HUES64 (cell line): Measurements from ENCODE around the gene ZC2HC1B.
A peak's percentile ranks its signal among the peaks of the same experiment; 100 is the strongest.

Experiments used
- H3K27ac ChIP-seq: 2 replicates; pipeline ENCODE4 v1.7.0; 2013; ENCODE audit warnings: low read depth, low read length, inconsistent platforms
- H3K27me3 ChIP-seq: 2 replicates; pipeline ENCODE4 v1.6.1; 2013; ENCODE audit warnings: mild to moderate bottlenecking, low read length; ENCODE audit not compliant: insufficient read depth
- H3K36me3 ChIP-seq: 2 replicates; pipeline ENCODE4 v1.6.1; 2013; ENCODE audit warnings: mild to moderate bottlenecking, low read length; ENCODE audit not compliant: insufficient read depth
- H3K4me1 ChIP-seq: 2 replicates; pipeline ENCODE4 v1.6.1; 2013; ENCODE audit warnings: mild to moderate bottlenecking, low read length, moderate library complexity; ENCODE audit not compliant: insufficient read depth
- H3K4me3 ChIP-seq: 2 replicates; pipeline ENCODE4 v1.5.1; 2013; ENCODE audit warnings: mild to moderate bottlenecking, low read length, moderate library complexity
- H3K9ac ChIP-seq: 2 replicates; pipeline ENCODE4 v1.6.1; 2013; ENCODE audit warnings: mild to moderate bottlenecking, low read depth, low read length
- H3K9me3 ChIP-seq: 2 replicates; pipeline ENCODE4 v1.6.1; 2013; ENCODE audit warnings: low read depth, low read length; ENCODE audit not compliant: insufficient read depth
- WGBS: fragments of 150-250, 120-280 bp; methylation state at CpG from one replicate; pipeline ENCODE4 v1.1.7; 2013; ENCODE audit warnings: missing lambda C conversion rate; 5-methylcytosine and 5-hydroxymethylcytosine counted together

Gene ZC2HC1B

DNA sequence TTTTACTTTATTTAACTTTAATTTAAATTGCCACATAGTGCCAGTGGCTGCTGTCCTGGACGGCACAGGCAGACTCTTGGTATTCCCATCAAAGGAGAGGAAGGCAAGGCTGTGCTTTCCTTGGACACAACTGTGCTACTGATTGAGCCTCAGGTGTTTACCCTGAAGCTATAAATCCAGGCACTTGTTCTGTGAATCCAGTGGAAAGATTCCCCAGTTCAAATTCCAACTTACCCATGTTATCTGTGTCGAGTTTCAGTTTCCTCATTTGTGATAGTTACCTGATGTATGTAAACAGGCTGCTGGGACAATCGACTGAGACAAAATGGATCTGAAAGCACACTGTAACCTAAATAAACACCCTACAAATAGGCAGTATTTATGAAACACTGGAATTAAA lies 86.6 kb downstream of the ZC2HC1B start:
- Histone ChIP-seq H3K4me1 (peaks cover 17% of the 10 kb centered on the region; the same call in 1 of the 2 replicates), H3K9ac (no peak overlapping the region), H3K27ac (no peak overlapping the region), H3K9me3 (peaks cover 11% of the 10 kb centered on the region; the same call in 1 of the 2 replicates), H3K36me3 (no peaks in the 10 kb centered on the region), H3K4me3 (no peak overlapping the region), H3K27me3 (peaks cover 65% of the 10 kb centered on the region)
- whole genome bisulfite sequencing = 92% methylated on average over 2 of the region's 3 CpGs

DNA sequence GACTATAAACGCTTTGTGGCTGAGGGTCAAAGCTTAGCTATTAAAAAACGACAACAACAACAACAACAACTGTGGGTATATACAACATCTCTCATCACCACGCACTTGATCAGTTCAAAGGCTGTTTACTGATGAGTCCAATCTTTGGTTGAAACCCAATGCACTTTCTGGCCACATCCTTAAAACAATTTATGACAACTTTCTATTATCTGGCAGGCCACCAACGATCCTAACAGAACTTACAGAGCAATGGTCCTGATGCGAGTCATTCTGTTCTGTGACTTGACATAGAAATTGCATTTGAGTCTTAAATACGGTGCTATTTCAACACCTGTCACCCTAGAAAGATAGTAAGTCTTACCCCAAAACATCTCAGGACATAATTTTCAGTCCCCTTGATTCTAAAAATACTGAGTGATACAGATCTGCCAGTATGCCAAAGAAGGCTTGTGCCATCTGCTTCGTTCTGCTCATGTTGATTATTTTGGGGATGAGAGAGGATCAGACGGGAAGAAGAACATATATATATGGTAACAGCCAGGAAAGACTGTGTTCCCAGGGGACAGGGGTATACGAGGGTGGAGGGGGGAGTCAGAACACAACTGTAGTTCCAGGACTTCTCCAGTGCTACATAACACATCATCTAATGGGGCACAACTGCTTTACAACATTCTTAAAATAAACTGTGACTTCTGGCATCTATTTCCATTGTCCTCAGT lies 87.9 kb downstream of the ZC2HC1B start:
- Histone ChIP-seq H3K9ac (no peak overlapping the region), H3K4me1 (peaks cover 24% of the 10 kb centered on the region; the same call in 1 of the 2 replicates), H3K27me3 (peaks cover 77% of the 10 kb centered on the region), H3K9me3 (peaks cover 6% of the 10 kb centered on the region; the same call in 1 of the 2 replicates), H3K36me3 (no peaks in the 10 kb centered on the region), H3K27ac (no peak overlapping the region), H3K4me3 (no peak overlapping the region)
- 92% methylated on average over 9 of the region's 9 CpGs for WGBS

DNA sequence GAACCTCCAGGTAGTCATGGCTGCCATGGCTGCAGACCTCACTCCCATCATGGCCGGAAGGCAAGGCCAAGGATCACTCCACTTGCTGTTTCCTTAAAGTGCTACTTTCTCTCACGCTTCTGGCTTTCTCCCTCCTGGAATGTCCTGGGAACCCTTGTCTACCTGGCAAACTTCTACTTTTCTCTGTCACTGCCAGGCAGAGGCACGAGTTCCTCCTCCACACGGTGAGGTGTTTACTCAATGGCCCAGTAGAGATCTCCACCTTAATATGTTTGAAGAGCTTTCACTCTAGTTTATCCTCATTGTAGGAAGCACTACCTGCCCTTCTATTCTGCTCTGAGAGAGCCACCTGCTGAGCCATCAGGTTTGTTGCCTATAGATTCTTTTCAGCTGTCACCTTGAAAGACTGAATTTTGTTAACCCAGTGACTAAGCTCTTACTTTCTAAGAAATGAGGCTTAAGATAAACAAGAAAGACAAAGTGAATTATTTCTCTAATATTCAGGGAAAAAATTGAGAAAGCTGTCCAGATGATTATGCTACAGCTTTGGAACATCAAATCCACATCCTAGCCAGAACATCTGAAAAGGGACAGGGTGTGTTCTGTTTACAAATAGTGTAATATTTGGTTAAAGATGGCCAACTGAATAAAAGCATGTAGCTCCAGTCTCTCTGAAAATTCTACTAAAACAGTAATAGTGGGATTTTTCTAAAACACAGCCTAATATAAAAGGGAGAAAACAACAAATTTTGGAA lies 88.8 kb downstream of the ZC2HC1B start:
- Histone ChIP-seq H3K4me1 (peaks cover 33% of the 10 kb centered on the region), H3K9me3 (no peaks in the 10 kb centered on the region), H3K27me3 (peaks cover 84% of the 10 kb centered on the region), H3K9ac (no peak overlapping the region), H3K36me3 (no peaks in the 10 kb centered on the region), H3K27ac (no peak overlapping the region), H3K4me3 (no peak overlapping the region)
- WGBS = 67% methylated on average over 4 of the region's 4 CpGs

DNA sequence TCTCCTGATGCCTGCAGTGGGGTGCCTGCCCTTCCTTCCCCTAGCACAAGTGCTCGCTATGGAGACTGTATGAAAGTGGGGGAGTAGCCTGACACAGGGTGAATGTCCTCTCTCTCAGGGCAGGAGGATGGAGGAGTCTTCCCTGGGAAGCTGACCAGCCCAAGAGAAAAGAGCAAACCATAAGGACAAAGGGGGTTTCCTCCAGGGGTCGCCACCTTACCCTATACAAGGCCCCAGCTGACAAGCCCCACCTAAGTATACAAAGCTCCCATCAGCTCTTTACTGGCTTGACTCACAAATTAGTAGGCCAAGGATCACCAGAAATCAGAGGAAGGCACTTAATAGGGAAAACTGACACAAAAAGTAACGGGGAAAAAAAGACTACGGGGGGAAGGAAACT lies 89.6 kb downstream of the ZC2HC1B start:
- no peak overlapping the region for H3K27ac ChIP-seq
- H3K36me3 ChIP-seq = no peaks in the 10 kb centered on the region
- peaks cover 36% of the 10 kb centered on the region for H3K4me1 ChIP-seq
- no peak overlapping the region for H3K4me3 ChIP-seq
- peaks cover 91% of the 10 kb centered on the region for H3K27me3 ChIP-seq
- no peak overlapping the region for H3K9ac ChIP-seq
- 51% methylated on average over 2 of the region's 4 CpGs for WGBS
- H3K9me3 ChIP-seq = no peaks in the 10 kb centered on the region

DNA sequence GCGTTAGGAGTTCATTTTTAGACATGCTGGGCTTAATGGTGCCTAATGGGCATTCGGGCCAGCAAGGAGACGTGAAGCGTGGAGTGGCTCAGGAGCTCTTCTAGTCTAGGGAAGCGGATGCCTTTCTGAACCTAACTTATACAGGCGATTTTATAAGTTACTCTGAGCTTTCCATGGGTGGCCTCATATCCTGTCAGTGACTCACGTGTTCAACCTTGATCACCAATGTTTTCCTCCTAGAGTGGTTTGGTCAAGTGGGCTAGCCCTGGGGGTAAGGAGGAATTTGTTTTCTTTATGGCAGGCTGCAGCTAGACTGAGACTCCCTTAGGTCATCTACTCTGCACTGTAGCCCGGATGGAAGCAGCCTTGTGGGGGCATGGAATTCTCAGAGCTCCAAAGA lies 91.7 kb downstream of the ZC2HC1B start:
- H3K36me3 ChIP-seq = no peaks in the 10 kb centered on the region
- peaks cover 52% of the 10 kb centered on the region for H3K4me1 ChIP-seq
- H3K9ac ChIP-seq = no peak overlapping the region
- no peak overlapping the region for H3K27ac ChIP-seq
- H3K9me3 ChIP-seq = no peaks in the 10 kb centered on the region
- H3K4me3 ChIP-seq = no peak overlapping the region
- 93% methylated on average over 8 of the region's 8 CpGs for WGBS
- peaks cover 94% of the 10 kb centered on the region for H3K27me3 ChIP-seq

DNA sequence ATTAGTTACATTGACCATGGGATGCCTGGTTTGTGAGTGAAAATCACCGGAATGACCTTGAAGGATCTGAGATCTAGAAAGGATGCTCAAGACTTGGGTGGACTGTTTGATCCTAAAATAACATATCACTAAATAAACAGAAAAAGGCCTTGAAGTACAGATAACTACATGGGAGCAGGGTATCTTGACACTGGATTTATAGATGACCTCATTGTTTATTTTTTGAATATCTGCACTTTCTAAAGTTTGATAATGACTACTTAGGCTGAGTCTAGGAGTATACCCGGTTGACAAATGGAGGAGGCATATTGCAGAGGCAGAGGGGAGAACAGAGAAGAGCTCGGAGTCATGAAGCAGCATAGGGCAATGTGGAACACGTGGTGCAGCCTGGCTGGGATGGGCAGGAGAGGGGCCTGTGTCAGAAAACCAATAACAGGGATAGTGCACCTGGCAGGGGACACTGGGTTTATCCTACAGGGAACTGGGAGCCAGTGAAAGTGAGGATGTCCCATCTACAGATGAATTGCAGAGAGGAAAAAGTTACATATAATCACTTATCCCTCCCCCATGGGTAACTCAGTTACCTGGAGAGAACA lies 93.5 kb downstream of the ZC2HC1B start:
- WGBS = 53% methylated on average over 4 of the region's 4 CpGs
- Histone ChIP-seq H3K36me3 (no peaks in the 10 kb centered on the region), H3K27me3 (peaks cover 95% of the 10 kb centered on the region), H3K9me3 (no peaks in the 10 kb centered on the region), H3K27ac (peak overlapping the region; percentile 80), H3K4me3 (no peak overlapping the region), H3K4me1 (peaks cover 70% of the 10 kb centered on the region), H3K9ac (no peak overlapping the region)

DNA sequence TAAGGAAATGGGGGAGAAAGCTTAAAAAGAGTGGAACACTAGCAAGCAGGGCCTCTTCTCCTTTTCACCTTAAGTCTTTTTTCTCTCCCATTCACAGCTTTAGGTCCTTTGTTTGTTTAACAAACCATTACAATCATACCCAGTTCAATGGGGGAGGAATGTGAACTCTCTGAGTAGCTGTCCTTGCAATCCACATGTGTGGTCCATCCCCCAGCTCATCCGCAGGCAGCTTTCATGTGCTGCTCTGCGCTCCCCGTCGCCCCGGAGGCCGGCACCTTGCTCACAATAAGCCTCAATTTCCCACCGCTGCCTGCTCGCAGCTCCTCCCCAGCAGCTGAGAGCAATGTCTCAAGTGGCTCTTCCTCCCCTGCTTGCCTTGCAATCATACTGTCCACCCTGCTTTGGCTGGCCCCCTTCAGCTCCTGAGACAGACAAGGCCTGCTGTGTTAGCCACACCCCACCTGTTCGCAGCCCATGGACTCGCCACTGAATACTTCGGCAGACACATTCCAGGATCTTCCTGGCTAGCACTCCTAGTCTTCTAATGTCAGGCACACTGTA lies 94.6 kb downstream of the ZC2HC1B start:
- Histone ChIP-seq H3K4me1 (peaks cover 72% of the 10 kb centered on the region), H3K9ac (peak overlapping the region; percentile 45), H3K27me3 (peaks cover 98% of the 10 kb centered on the region), H3K9me3 (no peaks in the 10 kb centered on the region), H3K27ac (peak overlapping the region; percentile 80), H3K36me3 (no peaks in the 10 kb centered on the region), H3K4me3 (peak overlapping the region; percentile 29)
- WGBS = under 1% methylated on average over 11 of the region's 11 CpGs

DNA sequence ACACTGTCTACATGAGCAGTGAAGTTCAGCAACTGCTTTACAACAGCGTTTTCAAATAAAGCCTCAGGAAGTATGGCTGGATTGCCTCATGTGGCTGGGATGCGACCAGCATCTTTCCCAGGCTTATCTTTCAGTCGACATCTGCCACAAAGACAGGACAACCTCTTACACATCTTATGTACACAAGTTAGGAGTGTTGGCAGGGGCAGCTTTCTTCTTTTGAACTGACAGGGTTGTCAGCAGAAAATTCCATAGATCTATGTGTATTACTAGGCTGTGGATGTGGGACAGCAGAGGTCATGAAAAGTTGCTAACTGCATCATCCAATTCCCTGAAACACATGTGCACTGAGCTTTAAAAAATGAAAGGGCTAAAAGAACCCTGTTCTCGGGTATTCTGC lies 95.7 kb downstream of the ZC2HC1B start:
- Histone ChIP-seq H3K4me1 (peaks cover 80% of the 10 kb centered on the region), H3K9me3 (no peaks in the 10 kb centered on the region), H3K27me3 (peaks cover 98% of the 10 kb centered on the region), H3K27ac (no peak overlapping the region), H3K36me3 (no peaks in the 10 kb centered on the region), H3K9ac (no peak overlapping the region), H3K4me3 (no peak overlapping the region)
- WGBS = 32% methylated on average over 4 of the region's 4 CpGs

DNA sequence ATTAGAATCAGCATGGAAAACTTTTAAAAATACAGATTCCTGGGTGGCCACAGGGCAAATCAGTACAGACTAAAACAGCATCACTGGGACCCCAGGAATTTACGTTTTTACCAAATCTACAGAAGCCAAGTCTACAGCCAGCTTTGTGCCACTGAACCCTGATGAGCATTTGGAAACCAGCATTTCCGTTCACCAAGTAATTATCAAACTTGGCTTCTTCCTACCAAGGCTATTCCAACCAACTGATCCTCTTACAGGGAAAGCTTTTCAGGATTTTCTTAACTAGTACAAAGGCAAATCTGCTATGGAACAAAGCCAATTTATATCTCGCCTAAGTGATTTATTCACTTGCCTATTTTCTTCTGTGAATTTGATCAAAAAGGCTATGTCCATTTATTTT lies 96.8 kb downstream of the ZC2HC1B start:
- H3K4me1 ChIP-seq = peaks cover 92% of the 10 kb centered on the region
- no peaks in the 10 kb centered on the region for H3K9me3 ChIP-seq
- peaks cover 98% of the 10 kb centered on the region for H3K27me3 ChIP-seq
- 48% methylated on average over 3 of the region's 3 CpGs for WGBS
- H3K4me3 ChIP-seq = no peak overlapping the region
- no peaks in the 10 kb centered on the region for H3K36me3 ChIP-seq
- no peak overlapping the region for H3K9ac ChIP-seq
- no peak overlapping the region for H3K27ac ChIP-seq

DNA sequence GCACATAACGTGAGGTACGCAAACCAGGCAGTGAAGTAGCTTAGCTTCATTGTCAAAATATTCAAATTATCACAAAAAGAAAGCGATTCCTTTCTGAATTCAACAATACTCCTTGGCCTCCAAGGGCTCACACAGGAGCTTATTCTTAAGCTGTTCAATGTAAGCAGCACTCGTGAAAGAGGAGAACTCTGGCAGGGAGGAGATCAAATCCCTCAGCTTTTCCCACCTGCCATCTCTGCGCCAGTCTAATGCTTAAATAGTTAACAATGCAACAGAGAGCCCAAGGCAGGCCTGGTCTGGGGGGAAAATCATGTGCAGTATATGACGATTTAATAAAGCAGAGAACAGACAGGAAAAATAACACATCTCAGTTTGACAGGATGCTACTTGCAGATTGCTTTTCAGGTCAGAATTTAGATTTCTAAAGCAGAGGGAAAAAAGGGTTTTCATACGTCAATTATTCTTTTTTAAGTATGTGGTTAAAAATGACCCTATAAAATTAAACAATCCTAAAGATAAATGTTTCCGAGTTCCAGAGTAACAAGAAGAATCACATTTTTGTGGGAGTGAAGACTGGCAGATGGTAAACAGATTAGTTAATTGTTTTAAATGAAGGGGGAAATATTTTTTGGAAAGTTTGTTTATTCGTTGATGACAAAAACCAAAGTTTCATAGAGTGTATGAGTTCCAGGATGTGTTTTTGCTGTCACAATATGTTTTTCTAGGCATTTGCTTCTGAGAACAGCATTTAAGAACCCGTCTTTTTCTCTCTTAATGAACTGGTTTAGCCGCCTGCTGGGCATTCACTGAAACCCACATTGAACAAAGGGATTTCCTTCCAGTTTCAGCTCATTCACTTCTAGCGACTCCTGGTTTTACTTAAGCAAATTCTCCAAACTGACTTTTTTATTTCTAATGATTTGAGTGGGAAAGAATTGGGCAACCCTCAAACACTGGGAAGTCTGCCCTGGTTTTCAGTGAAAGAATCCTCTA lies 97.9 kb downstream of the ZC2HC1B start:
- Histone ChIP-seq H3K4me3 (peak overlapping the region; percentile 3; the same call in 1 of the 2 replicates), H3K9ac (no peak overlapping the region; the same call in 1 of the 2 replicates), H3K27me3 (peaks cover 98% of the 10 kb centered on the region), H3K36me3 (no peaks in the 10 kb centered on the region), H3K9me3 (no peaks in the 10 kb centered on the region), H3K27ac (no peak overlapping the region), H3K4me1 (peaks cover 87% of the 10 kb centered on the region)
- whole genome bisulfite sequencing = 11% methylated on average over 11 of the region's 12 CpGs
